Measurements from ENCODE around the gene PTTG1IP.

DNA sequence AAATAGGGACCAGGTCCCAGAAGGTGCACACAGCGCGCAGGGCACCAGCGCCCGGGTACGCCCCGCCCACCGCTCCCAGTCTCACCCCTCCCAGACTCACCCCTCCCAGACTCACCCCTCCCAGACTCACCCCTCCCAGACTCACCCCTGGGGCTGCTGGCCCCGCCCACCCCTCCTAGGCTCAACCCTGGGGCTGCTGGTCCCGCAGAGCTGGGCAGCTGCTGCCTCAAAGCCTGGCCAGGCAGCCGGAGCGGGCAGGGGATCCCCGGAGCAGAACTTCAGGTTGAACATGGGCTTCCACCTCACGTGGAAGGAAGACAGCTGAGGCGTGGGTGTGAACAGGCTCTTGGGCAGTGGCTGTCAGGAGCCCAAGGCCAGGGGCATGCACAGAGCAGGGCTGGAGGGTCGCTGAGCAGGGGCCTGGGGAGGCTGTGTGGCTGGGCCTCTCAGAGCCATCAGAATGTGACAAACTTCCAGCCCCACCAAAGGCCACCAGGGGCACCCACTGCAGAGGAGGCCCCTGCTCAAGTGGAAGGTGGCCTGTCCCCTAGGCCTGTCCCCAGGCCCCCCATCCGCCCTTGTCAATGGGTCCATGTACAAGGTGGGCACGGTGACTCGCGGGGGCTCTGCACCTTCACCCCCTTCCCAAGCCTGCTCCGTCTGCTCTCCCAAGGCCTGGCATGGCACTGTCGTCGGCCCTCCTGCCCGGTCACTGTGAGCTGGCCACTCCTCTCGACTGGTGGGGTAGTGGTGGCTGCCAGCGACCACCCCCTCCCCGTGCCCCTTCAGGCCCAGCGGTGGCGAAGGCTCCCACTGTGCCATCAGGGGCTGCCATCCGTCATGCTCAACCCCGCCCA, 35.2 kb downstream of the PTTG1IP start:
- TF ChIP-seq, protein P1, sequence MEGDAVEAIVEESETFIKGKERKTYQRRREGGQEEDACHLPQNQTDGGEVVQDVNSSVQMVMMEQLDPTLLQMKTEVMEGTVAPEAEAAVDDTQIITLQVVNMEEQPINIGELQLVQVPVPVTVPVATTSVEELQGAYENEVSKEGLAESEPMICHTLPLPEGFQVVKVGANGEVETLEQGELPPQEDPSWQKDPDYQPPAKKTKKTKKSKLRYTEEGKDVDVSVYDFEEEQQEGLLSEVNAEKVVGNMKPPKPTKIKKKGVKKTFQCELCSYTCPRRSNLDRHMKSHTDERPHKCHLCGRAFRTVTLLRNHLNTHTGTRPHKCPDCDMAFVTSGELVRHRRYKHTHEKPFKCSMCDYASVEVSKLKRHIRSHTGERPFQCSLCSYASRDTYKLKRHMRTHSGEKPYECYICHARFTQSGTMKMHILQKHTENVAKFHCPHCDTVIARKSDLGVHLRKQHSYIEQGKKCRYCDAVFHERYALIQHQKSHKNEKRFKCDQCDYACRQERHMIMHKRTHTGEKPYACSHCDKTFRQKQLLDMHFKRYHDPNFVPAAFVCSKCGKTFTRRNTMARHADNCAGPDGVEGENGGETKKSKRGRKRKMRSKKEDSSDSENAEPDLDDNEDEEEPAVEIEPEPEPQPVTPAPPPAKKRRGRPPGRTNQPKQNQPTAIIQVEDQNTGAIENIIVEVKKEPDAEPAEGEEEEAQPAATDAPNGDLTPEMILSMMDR (conservative IDR thresholded peaks at IDR 0.05), result no peak
- TF ChIP-seq ZFX (IDR thresholded peaks at IDR 0.05), result no peak

All from C4-2B (cell line).